ENCODE data around the gene CKS1B.

The CKS1B gene

DNA sequence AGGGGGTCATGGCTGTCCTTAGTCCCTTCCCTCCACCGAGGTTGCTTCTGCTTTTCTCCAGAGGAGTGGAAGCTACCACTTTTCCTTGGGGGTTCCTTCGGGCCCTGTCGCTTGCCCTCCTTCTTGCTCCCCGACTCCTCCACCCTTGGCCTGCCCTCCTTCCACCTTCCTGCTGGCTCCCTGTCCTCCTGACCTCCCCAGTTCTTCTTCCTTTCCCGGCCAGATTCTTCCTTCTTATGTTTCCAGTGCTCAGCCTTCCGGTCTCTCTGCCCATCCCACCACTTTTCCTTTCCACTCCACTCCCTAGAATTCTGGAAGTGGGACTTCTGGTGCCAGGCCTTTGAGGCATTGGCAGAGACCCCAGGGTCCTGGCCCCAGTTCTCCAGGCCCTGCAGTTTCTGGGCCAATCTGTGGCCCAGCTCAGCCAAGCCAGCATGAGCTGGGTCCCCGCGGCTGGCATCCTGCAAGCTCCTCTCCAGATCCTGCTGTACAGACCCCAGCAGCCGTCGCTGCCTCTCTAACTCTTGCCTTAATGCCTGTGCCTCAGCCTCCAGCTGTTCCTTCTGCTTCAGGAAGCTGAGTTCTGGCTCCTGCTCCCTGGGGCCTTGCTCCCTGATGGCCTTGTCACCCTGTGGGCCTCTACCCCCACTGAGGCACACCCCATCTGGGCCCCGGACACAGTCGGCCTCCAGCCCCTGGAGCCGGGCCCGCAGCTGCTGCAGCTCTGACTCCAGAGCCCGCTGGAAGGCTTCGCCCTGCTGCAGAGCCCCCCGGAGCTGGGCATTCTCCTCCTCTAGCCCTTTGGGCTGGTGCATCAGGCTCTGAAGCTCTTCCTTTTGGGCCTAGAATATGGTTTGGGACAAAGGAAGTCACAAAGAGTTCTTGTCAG is 28.3 kb upstream of the CKS1B start:
- DNase-seq = no peak

DNA sequence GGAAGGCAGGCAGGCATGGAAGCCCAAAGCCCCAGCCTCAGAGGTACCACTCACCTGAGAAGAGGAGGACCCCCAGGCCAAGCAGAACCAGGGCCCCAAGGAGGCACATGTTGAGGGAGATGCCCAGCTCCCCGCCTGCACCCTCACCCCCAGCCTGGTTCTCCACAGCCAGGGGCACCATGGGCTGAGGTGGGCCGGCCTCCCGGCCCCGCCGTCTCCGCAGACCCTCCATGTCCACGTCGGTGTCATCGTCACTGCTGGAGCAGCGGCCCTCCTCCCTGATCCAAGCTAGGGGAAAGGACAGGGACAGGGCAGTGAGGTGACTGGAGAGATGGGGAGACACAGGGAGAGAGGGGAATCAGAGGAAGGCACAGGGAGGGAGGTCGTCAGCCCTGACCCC is 26.4 kb upstream of the CKS1B start:
- no peak for DNase-seq

DNA sequence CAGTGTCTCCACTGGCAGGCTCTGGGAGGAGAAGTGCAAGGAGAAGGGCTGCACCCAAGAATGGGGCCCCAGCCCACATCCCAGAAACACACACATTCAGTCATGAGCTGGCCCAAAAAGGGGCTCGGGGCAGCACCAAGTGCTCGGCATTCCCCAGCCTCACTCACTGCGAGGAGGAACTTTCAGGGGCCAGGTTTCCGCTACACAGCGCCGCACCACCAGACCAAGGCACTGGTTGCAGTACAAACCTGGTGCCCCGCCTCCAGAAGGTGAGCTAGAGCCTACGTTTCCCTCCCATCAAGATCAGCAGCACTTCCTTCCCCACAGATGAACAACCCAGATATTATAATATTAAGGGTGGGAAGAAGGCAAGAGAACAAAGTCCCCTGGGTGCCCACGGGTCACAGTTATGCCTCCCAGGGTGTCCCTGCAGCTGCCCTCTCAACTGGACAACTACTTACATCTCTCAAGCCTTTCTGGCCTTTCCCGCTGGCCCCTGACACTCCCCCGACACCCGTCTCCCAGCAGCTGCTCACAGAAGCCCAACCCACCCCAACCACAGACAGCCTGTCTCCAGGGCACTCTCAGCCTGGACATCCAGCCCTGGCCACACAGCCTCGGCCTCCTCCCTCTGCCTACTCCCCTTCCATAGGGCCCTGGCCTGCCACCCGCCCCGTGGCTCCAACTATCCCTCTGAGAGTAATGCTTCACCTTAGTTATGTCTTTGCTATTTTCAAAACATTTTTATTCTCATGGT is 22.4 kb upstream of the CKS1B start:
- DNase-seq = no peak

DNA sequence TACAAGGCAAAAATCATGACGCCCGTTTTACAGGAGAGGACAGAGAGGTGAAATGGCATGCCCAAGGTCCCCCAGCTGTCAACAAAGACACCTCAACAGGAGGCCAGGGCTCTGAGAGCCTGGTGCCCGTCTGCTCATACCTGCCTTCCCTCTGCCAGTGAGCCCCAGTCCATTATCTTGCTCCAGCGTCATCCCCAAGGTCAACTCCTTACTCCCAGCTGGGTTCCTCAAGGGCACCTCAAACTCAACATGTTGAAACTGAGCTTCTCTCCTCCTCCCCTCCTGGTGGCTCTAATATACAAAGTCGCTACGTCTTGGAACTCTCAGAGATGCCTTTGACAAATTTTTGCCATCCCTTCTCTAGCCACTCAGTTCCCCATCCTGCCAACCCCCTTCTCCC is 21.8 kb upstream of the CKS1B start:
- no peak for DNase-seq

DNA sequence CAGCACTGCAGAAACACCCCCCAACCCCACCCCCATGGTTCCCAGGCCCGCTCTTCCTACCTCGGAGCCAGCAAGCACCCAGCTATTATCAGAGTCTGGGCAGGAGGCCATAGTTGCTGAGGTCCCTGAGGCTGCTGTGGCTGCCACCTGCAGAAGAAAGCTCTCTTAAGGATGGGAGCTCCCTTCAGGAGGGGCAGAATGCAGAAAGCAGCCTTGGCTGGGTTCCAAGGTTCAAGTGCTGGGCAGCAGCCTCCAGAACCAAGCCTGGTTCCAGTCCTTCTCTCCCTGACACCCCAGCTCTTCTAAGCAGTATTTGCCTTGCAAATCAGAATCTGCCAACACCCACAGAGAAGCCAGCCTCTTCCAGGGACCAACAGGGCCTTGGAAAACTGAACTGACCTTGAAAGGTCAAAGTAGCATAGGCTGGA is 20.9 kb upstream of the CKS1B start:
- DNase-seq = no peak

DNA sequence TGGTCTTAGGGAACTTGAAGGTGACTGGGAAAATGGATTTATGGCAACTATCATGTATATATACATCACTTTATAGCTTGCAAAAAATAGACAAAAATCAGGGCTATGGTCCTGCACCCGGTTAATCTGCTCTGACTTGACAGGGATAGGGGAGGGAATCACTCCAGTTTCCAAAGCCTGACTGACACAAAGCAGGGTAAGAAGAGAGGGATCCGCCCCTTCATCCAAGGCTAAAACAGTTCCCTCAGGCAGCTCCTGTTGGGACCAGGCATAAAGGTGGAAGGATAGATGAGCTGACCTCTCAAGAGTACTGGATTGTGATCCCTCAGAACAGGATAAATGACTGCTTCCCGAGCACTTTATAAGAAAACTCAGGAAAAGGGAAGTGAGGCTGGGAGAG is 19.9 kb upstream of the CKS1B start:
- no peak for DNase-seq

DNA sequence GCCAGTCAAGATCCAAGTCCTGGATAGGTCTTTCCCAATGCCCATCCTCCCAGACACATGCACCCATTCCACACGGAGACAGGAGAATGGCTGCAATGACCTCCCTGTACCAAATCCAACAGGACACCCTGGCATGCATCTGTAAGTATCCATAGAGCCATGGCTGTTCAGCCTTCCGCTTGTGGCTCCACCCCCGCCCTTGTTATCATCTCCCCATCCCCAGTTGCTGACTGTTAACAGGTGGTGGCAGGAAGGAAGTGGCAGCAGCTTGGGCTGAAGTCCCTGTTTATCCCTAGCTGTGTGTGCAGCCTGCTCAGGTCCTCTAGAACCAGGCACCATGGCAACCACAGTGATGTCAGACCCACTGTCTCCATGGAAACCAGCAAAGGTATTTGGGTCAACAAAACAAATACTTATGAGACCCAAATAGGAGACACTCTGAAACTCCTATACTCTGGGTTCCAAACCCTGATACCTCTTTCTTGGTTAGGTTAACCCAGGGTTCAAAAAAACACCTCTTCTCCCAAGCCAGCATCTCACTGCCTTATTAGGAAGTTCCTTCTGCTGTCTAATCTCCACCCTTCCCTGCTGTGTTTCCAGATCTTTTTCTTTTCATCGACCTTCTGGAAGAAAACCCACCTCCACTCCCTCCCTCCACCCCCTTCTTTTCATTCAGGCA is 19.3 kb upstream of the CKS1B start:
- no peak for DNase-seq

DNA sequence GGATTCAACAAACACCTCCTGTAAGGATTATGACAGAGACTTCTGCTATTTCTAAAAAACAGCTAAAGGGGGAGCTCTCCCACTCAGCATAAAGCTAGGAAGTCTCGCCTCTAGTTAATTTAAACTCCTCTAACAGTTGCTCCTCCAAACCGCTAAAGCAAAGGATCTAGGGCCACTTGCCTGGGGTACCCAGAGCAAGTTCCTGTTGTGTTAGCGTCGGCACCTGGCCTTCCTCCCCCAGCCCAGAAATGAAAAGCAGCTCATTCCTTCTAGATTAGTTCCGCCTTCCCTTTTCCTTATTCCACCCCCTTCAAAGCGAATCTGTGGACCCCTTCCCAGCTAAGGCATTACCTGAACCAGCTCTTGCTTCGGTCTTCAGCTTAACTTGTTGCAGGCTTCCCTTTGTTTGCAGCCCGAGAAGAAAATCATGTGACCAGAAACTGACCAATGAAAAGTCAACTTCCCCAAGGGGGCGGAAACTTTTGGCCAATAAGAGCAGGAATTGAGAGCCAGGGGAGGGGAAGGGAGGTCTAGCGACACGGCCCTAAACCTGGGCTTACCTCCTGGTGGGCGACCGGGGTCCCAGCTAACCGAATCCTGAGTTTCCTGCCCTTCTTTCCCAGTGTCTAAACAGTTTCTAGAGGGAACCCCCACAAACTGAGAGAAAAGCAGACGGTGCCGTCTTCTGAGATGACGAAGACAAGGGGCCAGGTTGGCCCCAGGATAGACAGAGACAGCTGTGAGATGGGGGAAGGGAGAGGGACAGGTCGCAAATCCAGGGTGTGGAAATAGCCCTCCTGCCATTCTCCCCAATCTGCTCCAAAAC is 18.6 kb upstream of the CKS1B start, which contains the start of gene PBXIP1:
PBXIP1 (minus strand) TSS at position 382 of the 826 bp plus-strand sequence. CDS start 2,378 bp downstream, outside the sequence.
- DNase-seq = peak; percentile 85

DNA sequence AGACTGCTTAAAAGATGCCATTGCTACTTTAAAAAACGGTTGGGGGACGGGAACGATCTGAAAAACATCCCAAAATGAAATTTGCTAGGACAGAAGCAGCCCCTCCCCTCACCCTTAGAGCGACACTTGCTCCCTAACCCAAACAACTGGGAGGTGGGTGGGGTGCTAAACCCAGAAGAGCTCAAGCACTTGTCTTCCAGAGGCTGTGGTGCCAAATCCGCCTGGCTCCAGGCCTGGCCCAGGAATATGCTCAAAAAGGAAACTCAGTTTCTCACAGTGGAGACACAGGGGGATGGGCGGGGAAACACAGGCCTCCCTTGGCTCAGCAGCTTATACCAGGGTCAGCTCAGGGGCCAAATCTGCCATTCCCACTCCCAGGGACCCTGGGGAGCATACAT is 17.9 kb upstream of the CKS1B start:
- DNase-seq = no peak

DNA sequence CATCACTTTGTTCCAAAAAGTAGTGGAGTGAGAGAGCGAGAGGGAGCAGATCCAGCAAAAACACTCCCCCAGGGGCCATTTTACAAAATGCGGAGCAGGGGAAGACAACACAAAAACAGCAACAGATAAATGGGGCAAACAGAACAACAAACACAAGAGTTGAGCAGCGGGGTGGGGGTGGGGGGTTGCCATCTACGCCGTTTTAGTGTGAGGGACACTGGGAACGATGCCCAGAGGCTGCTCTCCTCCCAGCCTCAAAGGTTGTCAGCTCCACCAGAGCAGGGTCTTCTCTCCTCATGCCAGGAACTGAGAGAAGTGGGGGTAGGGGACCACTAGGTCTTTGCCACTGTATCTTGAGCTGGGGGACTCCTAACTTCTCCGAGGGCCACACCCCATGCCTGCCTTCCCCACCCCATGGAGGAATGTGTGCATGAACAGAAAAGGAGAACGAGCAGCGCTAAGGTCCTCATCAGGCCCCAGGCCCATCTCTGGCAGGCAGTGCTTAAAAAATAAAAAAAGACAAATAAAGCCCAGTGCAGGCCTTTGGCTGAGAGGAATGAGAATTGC is 17.3 kb upstream of the CKS1B start:
- DNase-seq = no peak

DNA sequence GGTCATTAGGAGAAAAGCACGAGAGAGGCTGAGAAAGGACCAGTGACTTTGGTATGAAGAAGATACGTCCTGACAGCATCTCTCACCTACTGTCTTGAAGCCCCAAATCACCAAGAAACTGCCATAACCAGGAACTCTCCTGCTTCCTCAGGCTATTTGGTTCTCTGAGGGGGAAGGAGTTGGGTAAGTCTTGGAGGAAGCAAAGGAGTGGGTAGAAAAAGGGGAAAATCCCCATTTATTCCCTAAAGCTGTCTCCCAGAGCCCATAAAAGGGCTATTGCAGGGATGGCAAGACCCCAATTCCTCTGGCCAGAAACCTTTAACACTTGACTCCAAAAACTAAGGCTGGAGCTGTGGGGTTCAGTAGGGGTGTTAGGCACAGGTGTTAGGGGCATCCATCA is 16.4 kb upstream of the CKS1B start:
- peak; percentile 57 for DNase-seq

DNA sequence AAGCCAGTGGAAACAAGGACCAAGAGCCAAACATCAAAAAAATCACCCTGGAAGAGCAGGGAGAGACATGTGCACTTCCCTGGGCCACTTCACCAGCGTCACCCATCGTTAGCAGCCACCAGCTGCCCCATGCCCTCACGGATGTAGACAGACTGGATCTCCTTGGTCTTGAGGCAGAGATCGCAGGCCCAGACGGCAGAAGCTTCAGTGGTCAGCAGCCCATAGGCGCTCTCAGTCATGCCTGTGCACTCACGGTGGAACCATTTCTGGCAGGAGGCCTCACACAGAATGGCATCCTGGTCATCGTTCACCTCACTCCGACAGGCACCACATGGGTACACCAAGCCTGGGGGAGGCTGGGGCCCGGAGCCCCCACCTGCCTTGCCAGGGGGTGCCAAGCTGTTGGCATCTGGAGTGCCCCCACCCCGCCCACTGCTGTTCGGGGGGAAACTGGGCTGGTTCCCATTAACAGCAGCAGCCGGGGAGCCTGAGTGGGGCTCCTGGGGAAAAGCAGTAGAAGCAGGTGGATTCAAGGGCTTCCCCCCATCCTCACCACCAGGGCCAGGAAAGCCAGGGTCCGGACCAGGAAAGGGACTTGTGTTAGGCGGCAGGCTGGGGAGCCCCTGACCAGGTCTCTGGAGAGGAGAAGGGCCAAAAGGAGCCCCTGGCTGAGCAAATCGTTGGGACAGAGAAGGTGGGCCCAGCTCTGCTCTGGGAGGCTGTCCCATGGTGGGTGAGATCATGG is 15.6 kb upstream of the CKS1B start:
- no peak for DNase-seq

DNA sequence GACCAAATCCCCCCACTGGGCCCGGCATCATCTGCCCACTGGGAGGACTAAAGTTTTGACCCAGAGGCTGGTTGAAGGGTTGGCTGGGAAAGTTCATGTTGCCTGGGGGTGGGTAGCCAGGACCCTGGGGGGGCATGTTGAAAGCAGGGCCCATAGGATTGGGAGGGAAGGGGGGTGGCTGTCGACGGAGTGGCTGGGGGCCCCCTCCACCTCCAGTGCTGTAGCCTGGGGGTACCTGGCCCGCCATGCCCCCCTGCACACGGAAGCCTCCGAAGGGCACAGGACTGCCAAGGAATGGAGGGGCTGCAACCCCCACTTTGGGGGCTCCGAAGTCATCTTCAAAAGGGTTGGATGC is 15.1 kb upstream of the CKS1B start:
- no peak for DNase-seq

DNA sequence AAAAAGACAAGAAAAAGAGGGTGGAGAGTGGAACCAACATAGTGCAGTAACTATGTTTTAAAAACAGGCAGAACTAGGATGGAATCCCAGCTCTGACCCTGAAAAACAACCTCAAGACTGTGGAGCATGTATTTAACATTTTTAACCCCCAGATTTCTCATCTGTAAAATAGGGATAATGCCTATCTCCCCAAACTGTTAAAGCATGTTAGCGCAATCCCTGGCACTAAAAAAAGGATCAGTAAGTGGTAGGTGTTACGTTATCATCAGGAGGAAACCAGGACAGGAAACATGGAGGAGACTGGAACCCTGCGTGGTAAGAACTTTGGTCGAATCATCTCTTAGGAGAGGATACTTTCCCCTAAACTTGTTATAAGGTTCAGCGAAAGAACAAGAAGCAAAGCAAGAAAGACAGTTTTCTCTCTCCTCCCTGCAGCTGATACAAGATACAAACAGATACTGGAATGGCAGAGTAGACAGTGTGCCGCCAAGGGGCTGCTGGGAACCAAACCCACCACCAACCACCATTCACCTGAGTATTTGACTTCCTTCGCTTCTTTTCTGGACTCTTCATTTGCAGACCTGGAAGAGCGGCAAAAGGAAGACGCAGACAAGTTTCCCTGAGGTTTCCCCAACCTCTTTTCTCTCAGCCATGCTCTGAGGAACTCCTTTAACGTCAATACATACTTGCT is 13.9 kb upstream of the CKS1B start:
- DNase-seq = no peak

DNA sequence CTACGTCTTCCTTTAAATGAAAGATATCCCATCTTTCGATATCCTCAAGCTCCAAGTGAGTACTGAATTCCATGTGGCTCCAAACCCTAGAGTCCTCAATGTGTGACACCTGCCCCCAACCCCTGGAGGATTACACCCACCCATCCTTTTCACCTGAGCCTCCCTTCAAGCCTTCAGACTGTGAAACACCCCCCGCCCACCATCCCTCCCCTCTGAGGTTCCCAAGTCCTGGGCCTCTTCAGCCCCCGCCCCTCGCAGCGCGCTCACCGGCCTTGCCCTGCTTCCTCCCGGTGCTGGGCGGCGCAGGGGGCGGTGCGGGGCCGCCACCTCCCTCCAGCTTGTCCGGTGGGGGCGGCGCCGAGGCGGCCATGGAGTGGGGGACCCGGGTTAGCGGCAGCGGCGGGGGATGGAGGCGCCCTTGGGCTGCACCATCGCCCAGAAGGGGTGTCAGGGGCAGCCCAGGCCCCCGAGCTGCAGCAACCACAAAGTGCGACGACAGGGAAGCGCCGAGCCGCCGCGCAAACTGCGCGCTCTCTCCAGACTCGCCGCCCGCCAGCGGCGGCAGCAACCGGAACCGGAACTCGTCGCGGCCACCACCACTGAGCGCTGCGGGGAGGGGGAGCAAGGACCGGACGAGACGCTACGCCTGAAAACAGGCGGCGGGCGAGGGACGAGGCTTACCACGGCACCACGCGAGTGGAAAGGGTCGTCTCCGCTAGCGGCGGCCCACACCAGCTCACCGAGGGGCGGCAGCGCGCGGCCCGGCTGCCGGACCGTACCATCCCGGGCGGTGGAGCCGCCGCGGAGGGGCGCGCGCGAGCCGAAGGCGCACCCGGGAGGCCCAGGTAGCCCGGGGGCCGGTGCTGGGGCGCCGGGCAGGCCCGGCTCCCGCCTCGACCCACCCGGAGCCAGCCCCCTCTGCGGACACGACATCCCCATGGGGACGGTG is 13.0 kb upstream of the CKS1B start, which contains the start of gene PYGO2:
PYGO2 (minus strand) TSS at position 576 of the 949 bp plus-strand sequence; CDS start at position 370, 206 bp downstream.
- DNase-seq = peak; percentile 71

DNA sequence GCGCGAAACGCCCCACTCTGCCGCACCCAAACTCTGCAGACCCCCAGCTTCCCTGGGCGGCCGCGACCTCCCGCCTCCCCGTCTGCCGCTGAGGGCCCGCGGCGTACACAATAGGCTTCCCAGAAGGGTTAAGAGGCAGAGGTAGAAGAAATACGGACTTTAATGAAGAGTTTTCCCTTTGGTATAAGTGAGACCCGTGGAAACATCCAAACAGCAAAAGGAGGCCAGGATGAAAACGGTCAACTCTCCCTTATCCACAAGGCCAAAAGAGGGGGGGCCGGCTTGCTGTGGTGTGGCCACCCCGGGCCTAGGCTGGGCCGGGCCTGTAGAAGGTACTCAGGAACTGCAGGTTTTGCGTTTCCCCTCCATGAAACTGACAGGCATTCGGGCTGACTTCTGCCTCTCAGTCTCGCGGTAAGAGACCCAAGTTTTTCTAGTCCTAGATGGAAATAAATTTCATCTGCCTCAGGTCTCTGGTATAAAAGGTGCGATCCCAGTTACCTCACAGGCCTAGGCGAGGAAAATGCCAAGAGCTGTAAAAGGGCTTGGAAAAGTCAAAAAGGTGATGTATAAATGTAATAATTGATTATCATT is 12.2 kb upstream of the CKS1B start:
- no peak for DNase-seq

DNA sequence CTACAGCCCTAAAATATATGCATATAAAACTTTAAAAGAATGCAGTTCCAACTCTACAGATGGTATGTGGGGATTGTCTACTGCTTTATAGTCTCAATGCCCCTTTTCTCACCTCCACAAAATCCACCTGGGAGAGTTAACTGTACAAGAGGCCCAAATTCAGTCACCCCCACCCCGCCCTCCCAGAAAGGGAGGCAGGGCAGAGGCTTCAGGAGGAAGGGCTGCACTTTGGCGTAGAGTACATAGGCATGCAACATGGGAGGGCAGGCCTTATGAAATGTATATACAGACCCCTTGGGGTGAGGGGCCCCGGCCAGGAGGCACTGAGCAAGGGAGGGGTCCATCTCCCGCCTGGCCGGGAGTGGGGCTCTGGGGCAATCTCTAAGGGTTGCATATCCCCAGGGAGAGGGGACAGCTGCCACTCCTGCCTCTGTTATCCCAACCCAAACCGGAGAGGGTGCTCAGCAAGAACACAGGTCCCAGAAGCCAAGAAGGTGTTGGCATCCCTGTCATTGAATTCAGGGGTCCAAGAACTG is 11.6 kb upstream of the CKS1B start:
- DNase-seq = no peak

DNA sequence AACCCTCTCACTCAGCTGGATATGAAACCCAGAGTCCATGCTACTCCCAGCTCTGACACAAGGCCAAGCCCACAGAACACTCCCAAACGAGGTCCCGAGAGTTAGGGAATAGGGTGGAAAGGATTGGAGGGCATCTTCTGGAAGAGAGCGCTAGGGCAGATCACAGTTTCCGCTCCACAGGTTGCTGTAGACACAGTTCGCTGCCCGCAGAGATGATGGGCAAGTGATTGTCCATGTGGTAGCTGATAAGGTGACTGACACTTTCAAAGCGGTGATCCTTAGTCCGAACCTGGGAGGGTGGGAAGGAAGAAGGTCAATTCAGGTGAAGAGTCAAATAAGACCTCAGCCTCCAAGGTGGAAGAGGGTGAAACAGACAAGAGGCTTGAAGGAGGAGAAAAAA is 10.8 kb upstream of the CKS1B start:
- no peak for DNase-seq

DNA sequence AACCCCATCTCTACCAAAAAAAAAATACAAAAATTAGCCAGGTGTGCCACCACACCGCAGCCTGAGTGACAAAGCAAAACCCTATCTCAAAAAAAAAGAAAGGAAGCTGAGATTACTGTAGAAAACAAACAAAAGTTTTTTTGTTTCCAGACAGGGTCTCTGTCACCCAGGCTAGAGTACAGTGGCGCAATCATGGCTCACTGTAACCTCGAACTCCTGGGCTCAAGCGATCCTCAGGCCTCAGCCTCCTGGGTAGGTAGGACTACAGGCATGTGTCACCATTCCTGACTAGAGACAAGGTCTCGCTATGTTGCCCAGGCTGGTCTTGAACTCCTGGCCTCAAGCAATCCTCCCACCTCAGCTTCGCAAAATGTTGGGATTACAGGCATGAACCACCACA is 10.1 kb upstream of the CKS1B start:
- no peak for DNase-seq
